A549 (cell line): ENCODE results near the gene SHMT2. TPM values are rescaled to one million over a fixed set of nuclear protein-coding genes. Genes with fewer than 3 reads are reported as not detected.

Experiments used
- ATAC-seq, 2 experiments: fragments of 200-7000 bp in 1 of 2; fragments of >200 bp in 1 of 2; cut with Nextera tagmentation in 1 of 2; cut with Tn5 transposase in 1 of 2; 3 replicates each; pipeline versions ENCODE4 v1.8.0 to v1.9.1; 2018 to 2020; ENCODE audit warnings: mild to moderate bottlenecking in 1 of 2, moderate library complexity in 1 of 2
- CTCF ChIA-PET: fragments of 300-600 bp; sonication (Branson Sonifier 250); formaldehyde crosslinking; extraction: SDS; loops from one replicate; lab custom pipeline; 2021; ENCODE audit warnings: antibody characterized with exemption, inconsistent platforms; lab: Yijun Ruan, JAX
- POLR2A ChIA-PET: fragments of 350-600 bp; formaldehyde crosslinking; extraction: SDS; loops from one replicate; lab custom pipeline; 2021; ENCODE audit warnings: antibody characterized with exemption, inconsistent platforms; lab: Yijun Ruan, JAX
- DNase-seq, 2 experiments: peaks; one replicate each; pipeline versions ENCODE4 v3.0.0 to v3.0.0-alpha.2; 2011 to 2016; ENCODE audit warnings: low read depth in 1 of 2, low spot score in 1 of 2
- FAIRE-seq: peaks from 2 replicates; lab custom pipeline; 2011; peaks lifted over from hg19 to GRCh38; lab: Jason Lieb, UNC
- H3K27ac ChIP-seq, 2 experiments: fragments of >200 bp; sonication (Bioruptor Twin); formaldehyde crosslinking; 3 replicates each; pipeline ENCODE4 v1.5.1; 2016 to 2017
- H3K4me1 ChIP-seq: fragments of >200 bp; sonication (Bioruptor Twin); formaldehyde crosslinking; 3 replicates; pipeline ENCODE4 v1.6.1; 2016
- H3K4me2 ChIP-seq: fragments of >200 bp; sonication (Bioruptor Twin); formaldehyde crosslinking; 3 replicates; pipeline ENCODE4 v1.6.1; 2016
- H3K4me3 ChIP-seq: fragments of >200 bp; sonication (Bioruptor Twin); formaldehyde crosslinking; 3 replicates; pipeline ENCODE4 v1.5.1; 2016
- H3K9me3 ChIP-seq: fragments of >200 bp; sonication (Bioruptor Twin); formaldehyde crosslinking; 3 replicates; pipeline ENCODE4 v1.6.1; 2016
- ATOH8 ChIP-seq: fragments of 250-450 bp; sonication (Bioruptor Pico); IDR thresholded peaks from 2 replicates; pipeline ENCODE4 v1.5.0; 2020; ENCODE audit warnings: low read depth, mild to moderate bottlenecking, moderate library complexity
- BHLHE40 ChIP-seq: IDR thresholded peaks from 2 replicates; pipeline ENCODE4 v1.6.1; 2012; ENCODE audit warnings: low read depth, low read length, inconsistent platforms
- CEBPB ChIP-seq, 2 experiments: fragments of >200 bp in 1 of 2; sonication (Bioruptor Twin) in 1 of 2; formaldehyde crosslinking in 1 of 2; IDR thresholded peaks; 2 replicates each; pipeline ENCODE4 v1.6.1; 2012 to 2016
- EP300 ChIP-seq, 2 experiments: fragments of >200 bp; sonication (Bioruptor Twin); formaldehyde crosslinking; IDR thresholded peaks; 2 replicates in 1 of 2; 3 replicates in 1 of 2; pipeline ENCODE4 v1.6.1; 2016 to 2017
- ESRRA ChIP-seq: fragments of 150-350 bp; IDR thresholded peaks from 2 replicates; pipeline ENCODE4 v1.6.1; 2014; ENCODE audit warnings: mild to moderate bottlenecking, low read length, borderline replicate concordance
- FOSB ChIP-seq: fragments of 250-450 bp; sonication (Bioruptor Pico); IDR thresholded peaks from 2 replicates; pipeline ENCODE4 v1.5.0; 2020; ENCODE audit warnings: mild to moderate bottlenecking, moderate library complexity
- GATA3 ChIP-seq: IDR thresholded peaks from 2 replicates; pipeline ENCODE4 v1.6.1; 2012; ENCODE audit warnings: borderline replicate concordance
- HOXA7 ChIP-seq: fragments of 250-450 bp; sonication (Bioruptor Pico); IDR thresholded peaks from 2 replicates; pipeline ENCODE4 v1.5.0; 2020; ENCODE audit warnings: mild to moderate bottlenecking, moderate library complexity
- HOXB13 ChIP-seq: fragments of 250-450 bp; sonication (Bioruptor Pico); IDR thresholded peaks from 2 replicates; pipeline ENCODE4 v1.5.0; 2020; ENCODE audit warnings: low read depth, mild to moderate bottlenecking, moderate library complexity
- KDM1A ChIP-seq: fragments of 200-600 bp; sonication (generic); IDR thresholded peaks from 2 replicates; pipeline ENCODE4 v1.6.1; 2016; ENCODE audit warnings: low read depth, mild to moderate bottlenecking
- NR3C1 ChIP-seq: fragments of >200 bp; sonication (Bioruptor Twin); formaldehyde crosslinking; IDR thresholded peaks from 3 replicates; pipeline ENCODE4 v1.6.1; 2017
- POLR2A ChIP-seq: IDR thresholded peaks from 2 replicates; pipeline ENCODE4 v1.6.1; 2012; ENCODE audit warnings: mild to moderate bottlenecking, low read length
- POLR2AphosphoS2 ChIP-seq: conservative IDR thresholded peaks from 2 replicates; pipeline ENCODE4 v1.6.1; 2012; ENCODE audit warnings: low read length, improper control_type of control experiment, inconsistent platforms
- RAD21 ChIP-seq, 2 experiments: fragments of >200 bp in 1 of 2; sonication (Bioruptor Twin) in 1 of 2; formaldehyde crosslinking in 1 of 2; IDR thresholded peaks in 1 of 2; conservative IDR thresholded peaks in 1 of 2; 2 replicates in 1 of 2; 3 replicates in 1 of 2; pipeline ENCODE4 v1.6.1; 2012 to 2018; ENCODE audit warnings: inconsistent platforms in 1 of 2
- RARB ChIP-seq: fragments of 250-450 bp; sonication (Bioruptor Pico); IDR thresholded peaks from 2 replicates; pipeline ENCODE4 v1.8.0; 2021; ENCODE audit warnings: mild to moderate bottlenecking, moderate library complexity
- RNF2 ChIP-seq: fragments of 200-600 bp; sonication (generic); IDR thresholded peaks from 2 replicates; pipeline ENCODE4 v1.6.1; 2016; ENCODE audit warnings: low read depth, mild to moderate bottlenecking, antibody characterized with exemption, moderate library complexity, borderline replicate concordance
- SMC3 ChIP-seq: fragments of >200 bp; sonication (Bioruptor Twin); formaldehyde crosslinking; IDR thresholded peaks from 3 replicates; pipeline ENCODE4 v1.6.1; 2018; ENCODE audit warnings: inconsistent platforms
- ZC3H11A ChIP-seq: fragments of 450-650 bp; IDR thresholded peaks from 2 replicates; pipeline ENCODE4 v1.6.1; 2014; ENCODE audit warnings: antibody characterized with exemption, mild to moderate bottlenecking
- ZNF302 ChIP-seq: fragments of 250-450 bp; sonication (Bioruptor Pico); IDR thresholded peaks from 2 replicates; pipeline ENCODE4 v1.9.0; 2021; ENCODE audit warnings: inconsistent platforms, mild to moderate bottlenecking, moderate library complexity
- ZSCAN20 ChIP-seq: fragments of 250-450 bp; sonication (Bioruptor Pico); IDR thresholded peaks from 2 replicates; pipeline ENCODE4 v1.8.0; 2022; ENCODE audit warnings: mild to moderate bottlenecking, moderate library complexity
- WGBS: methylation state at CpG from one replicate; pipeline ENCODE4 v1.1.6; 2017; ENCODE audit errors: missing lambda C conversion rate; 5-methylcytosine and 5-hydroxymethylcytosine counted together
- polyA plus RNA-seq, 4 experiments: library from polyadenylated mRNA; depleted of rRNA in 3 of 4; stranded (reverse); fragments of >200 nt; fragmentation: RNase III in 1 of 4; extraction: RNeasy Plus Mini Kit Qiagen cat#74134 plus additional on column Dnase treatment in 1 of 4; gene quantifications; 2 replicates in 3 of 4; 3 replicates in 1 of 4; pipeline ENCODE4 v1.2.3, GENCODE V29; 2011 to 2017
- TF ChIP-seq, protein P1 (sequence below): fragments of >200 bp; sonication (Bioruptor Twin); formaldehyde crosslinking; IDR thresholded peaks from 3 replicates; pipeline ENCODE4 v1.5.1; 2016
- TF ChIP-seq, protein P2 (sequence below): IDR thresholded peaks from 2 replicates; pipeline ENCODE4 v1.6.1; 2012
- TF ChIP-seq, protein P3 (sequence below): IDR thresholded peaks from 2 replicates; pipeline ENCODE4 v1.6.1; 2012; ENCODE audit warnings: low read depth, borderline replicate concordance
- TF ChIP-seq, protein P4 (sequence below): fragments of 200-600 bp; sonication (generic); IDR thresholded peaks from 2 replicates; pipeline ENCODE4 v1.6.1; 2016; ENCODE audit warnings: antibody characterized with exemption, mild to moderate bottlenecking, moderate library complexity
- TF ChIP-seq, protein P5 (sequence below): fragments of >200 bp; sonication (Bioruptor Twin); formaldehyde crosslinking; IDR thresholded peaks from 3 replicates; pipeline ENCODE4 v1.6.1; 2016

The SHMT2 gene
- polyA plus RNA-seq, 2 of the 4 experiments (the other 2 are of a cell fraction) = 113 to 156 TPM

DNA sequence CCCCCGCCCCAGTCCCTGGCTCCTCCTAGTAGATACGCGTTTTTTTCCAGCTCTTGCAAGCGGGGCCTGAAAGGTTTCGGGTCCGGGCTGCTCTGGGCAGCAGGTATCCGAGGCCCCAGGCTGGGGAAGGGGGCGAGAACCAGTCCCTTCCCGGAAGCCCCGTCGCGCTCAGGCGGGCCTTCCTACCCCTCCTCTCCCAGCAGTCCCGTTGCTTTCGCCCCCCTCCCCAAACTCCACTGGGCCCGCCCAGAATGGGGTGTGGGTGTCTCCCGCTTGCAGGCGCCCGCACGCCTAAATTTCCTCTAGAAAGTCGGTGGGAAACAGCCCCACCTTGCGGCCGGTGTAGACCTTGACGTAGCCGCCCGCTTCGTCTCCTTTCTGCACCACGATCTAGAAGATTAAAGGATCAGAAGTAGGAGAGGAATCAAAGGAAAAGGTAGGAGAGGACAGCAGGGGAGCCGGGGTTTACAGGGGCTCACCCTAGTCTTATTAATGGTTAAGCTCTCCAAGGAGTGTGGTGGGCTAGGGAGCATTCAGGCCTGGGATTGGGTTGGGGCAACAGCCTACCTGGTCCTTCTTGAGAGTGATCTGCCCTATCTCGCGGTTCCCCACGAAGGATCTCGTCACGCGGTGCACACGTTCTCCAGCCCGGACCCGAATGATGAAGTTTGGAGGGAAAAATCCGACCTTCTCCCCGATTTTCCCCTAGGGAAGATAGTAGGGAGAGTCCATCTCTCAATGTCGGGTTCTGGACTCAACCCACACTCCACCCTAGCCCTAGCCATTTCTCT lies 14.2 kb downstream of the SHMT2 start:
- Histone ChIP-seq H3K4me3 (peak overlapping the region; percentile 48), H3K27ac (peak overlapping the region; percentile 58 to 80), H3K4me1 (peaks cover 31% of the 10 kb centered on the region; the same call in 2 of the 3 replicates), H3K9me3 (no peaks in the 10 kb centered on the region), H3K4me2 (peak overlapping the region; percentile 98)
- POLR2A ChIA-PET = interaction anchor here (0.6 to 1.9 kb wide), 4 partner anchors 9 to 556 kb away, joined by 3 to 12 read pairs (median 5); partner anchors contain the start of genes PTGES3 and SHMT2
- TF ChIP-seq CEBPB (IDR thresholded peaks at IDR 0.05) (no peak), POLR2A (no peak), POLR2AphosphoS2 (no peak), ZC3H11A (no peak), RAD21 (conservative IDR thresholded peaks at IDR 0.05 in 1 of 2, IDR thresholded peaks at IDR 0.05 in 1 of 2) (peak; percentile 64), GATA3 (0 out of 2 replicates have a peak, but pooled peaks have one; percentile 18), SMC3 (peak; percentile 48; the same call in 2 of the 3 replicates)
- TF ChIP-seq, protein P1, sequence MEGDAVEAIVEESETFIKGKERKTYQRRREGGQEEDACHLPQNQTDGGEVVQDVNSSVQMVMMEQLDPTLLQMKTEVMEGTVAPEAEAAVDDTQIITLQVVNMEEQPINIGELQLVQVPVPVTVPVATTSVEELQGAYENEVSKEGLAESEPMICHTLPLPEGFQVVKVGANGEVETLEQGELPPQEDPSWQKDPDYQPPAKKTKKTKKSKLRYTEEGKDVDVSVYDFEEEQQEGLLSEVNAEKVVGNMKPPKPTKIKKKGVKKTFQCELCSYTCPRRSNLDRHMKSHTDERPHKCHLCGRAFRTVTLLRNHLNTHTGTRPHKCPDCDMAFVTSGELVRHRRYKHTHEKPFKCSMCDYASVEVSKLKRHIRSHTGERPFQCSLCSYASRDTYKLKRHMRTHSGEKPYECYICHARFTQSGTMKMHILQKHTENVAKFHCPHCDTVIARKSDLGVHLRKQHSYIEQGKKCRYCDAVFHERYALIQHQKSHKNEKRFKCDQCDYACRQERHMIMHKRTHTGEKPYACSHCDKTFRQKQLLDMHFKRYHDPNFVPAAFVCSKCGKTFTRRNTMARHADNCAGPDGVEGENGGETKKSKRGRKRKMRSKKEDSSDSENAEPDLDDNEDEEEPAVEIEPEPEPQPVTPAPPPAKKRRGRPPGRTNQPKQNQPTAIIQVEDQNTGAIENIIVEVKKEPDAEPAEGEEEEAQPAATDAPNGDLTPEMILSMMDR = peak; percentile 78
- TF ChIP-seq, protein P2, sequence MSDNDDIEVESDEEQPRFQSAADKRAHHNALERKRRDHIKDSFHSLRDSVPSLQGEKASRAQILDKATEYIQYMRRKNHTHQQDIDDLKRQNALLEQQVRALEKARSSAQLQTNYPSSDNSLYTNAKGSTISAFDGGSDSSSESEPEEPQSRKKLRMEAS = peak; percentile 74; the same call in 1 of the 2 replicates
- TF ChIP-seq, protein P3, sequence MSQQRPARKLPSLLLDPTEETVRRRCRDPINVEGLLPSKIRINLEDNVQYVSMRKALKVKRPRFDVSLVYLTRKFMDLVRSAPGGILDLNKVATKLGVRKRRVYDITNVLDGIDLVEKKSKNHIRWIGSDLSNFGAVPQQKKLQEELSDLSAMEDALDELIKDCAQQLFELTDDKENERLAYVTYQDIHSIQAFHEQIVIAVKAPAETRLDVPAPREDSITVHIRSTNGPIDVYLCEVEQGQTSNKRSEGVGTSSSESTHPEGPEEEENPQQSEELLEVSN = peak; percentile 41; the same call in 1 of the 2 replicates
- ATAC-seq (peak; percentile 19 to 58; a peak in 5 of 6 replicates), FAIRE-seq (no peak), DNase-seq (peak; percentile 91 to 93)
- CTCF ChIA-PET = interaction anchor here (0.5 to 26.5 kb wide), 50 partner anchors 9 to 275 kb away, joined by 3 to 615 read pairs (median 4); partner anchors contain the start of genes GLI1, INHBE, LRP1-AS and MYO1A
- WGBS = 19% methylated on average over 38 of the region's 41 CpGs

DNA sequence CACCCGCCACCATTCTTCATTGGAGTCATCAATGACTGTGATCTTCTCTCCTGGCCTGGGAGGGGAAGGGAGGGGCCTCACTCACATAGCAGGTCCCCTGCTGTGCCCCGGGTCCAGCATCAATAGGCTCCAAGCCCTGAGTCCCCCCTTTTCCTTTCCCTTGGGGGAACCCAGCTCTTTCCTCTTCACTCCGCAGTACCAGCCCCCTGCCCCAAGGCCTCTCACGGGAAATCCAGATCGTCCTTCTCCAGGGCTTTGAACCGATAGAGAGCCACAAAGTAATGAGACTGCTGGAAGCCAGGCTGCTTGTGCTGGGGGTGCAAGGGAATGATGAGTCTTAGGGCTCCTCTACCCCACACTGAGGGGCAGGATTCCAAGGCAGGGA lies 14.8 kb downstream of the SHMT2 start:
- Histone ChIP-seq H3K4me2 (no peak overlapping the region; the same call in 2 of the 3 replicates), H3K4me3 (no peak overlapping the region), H3K4me1 (peaks cover 31% of the 10 kb centered on the region; the same call in 2 of the 3 replicates), H3K27ac (no peak overlapping the region), H3K9me3 (no peaks in the 10 kb centered on the region)
- 74% methylated on average over 6 of the region's 6 CpGs for WGBS
- TF ChIP-seq EP300 (IDR thresholded peaks at IDR 0.05) (no peak), HOXB13 (no peak), ESRRA (no peak), RNF2 (no peak), RARB (CRISPR knock-in tag) (no peak), ZSCAN20 (CRISPR knock-in tag) (no peak), GATA3 (no peak), ZNF302 (CRISPR knock-in tag) (no peak), NR3C1 (no peak), BHLHE40 (no peak), FOSB (no peak), KDM1A (no peak), ZC3H11A (no peak), ATOH8 (CRISPR knock-in tag) (no peak), HOXA7 (CRISPR knock-in tag) (no peak)
- TF ChIP-seq, protein P2 = no peak
- TF ChIP-seq, protein P4, sequence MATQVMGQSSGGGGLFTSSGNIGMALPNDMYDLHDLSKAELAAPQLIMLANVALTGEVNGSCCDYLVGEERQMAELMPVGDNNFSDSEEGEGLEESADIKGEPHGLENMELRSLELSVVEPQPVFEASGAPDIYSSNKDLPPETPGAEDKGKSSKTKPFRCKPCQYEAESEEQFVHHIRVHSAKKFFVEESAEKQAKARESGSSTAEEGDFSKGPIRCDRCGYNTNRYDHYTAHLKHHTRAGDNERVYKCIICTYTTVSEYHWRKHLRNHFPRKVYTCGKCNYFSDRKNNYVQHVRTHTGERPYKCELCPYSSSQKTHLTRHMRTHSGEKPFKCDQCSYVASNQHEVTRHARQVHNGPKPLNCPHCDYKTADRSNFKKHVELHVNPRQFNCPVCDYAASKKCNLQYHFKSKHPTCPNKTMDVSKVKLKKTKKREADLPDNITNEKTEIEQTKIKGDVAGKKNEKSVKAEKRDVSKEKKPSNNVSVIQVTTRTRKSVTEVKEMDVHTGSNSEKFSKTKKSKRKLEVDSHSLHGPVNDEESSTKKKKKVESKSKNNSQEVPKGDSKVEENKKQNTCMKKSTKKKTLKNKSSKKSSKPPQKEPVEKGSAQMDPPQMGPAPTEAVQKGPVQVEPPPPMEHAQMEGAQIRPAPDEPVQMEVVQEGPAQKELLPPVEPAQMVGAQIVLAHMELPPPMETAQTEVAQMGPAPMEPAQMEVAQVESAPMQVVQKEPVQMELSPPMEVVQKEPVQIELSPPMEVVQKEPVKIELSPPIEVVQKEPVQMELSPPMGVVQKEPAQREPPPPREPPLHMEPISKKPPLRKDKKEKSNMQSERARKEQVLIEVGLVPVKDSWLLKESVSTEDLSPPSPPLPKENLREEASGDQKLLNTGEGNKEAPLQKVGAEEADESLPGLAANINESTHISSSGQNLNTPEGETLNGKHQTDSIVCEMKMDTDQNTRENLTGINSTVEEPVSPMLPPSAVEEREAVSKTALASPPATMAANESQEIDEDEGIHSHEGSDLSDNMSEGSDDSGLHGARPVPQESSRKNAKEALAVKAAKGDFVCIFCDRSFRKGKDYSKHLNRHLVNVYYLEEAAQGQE = no peak
- TF ChIP-seq, protein P5, sequence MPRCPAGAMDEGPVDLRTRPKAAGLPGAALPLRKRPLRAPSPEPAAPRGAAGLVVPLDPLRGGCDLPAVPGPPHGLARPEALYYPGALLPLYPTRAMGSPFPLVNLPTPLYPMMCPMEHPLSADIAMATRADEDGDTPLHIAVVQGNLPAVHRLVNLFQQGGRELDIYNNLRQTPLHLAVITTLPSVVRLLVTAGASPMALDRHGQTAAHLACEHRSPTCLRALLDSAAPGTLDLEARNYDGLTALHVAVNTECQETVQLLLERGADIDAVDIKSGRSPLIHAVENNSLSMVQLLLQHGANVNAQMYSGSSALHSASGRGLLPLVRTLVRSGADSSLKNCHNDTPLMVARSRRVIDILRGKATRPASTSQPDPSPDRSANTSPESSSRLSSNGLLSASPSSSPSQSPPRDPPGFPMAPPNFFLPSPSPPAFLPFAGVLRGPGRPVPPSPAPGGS = no peak
- FAIRE-seq = no peak
- ChIA-PET POLR2A (no interaction called here), CTCF (interaction anchor here (0.5 to 26.5 kb wide), 24 partner anchors 8 to 242 kb away, joined by 3 to 615 read pairs (median 6); partner anchors contain the start of genes GLI1, INHBE, LRP1-AS and MYO1A)
- no peak for ATAC-seq
- no peak for DNase-seq
